Body of pancreas (tissue), 4 donors: Measurements from ENCODE around the gene INAFM1. TPM values are rescaled to one million over a fixed set of nuclear protein-coding genes. Genes with fewer than 3 reads are reported as not detected.

Experiments used
- ATAC-seq: fragments of 150-250 bp; one replicate; pipeline ENCODE4 v1.9.1; 2016
- DNase-seq, 4 donors: peaks; one replicate each; pipeline ENCODE4 v3.0.0-alpha.2; 2019
- H3K27ac ChIP-seq, 4 donors: fragments of 200-600 bp; sonication (generic); 1 replicate in 3 of 4; 2 replicates in 1 of 4; pipeline versions ENCODE4 v1.5.1 to v1.6.1; 2016 to 2019; ENCODE audit warnings: mild to moderate bottlenecking in 1 of 4, mixed read lengths in 1 of 4, moderate library complexity in 1 of 4
- H3K27me3 ChIP-seq, 2 donors: fragments of 200-600 bp; sonication (generic); one replicate each; pipeline ENCODE4 v1.6.0; 2016; ENCODE audit warnings: mild to moderate bottlenecking in 1 of 2
- H3K36me3 ChIP-seq, 2 donors: fragments of 200-600 bp; sonication (generic); replicated peaks in 1 of 2; 2 replicates each; pipeline ENCODE4 v1.5.1; 2016; ENCODE audit warnings: low read depth in 2 of 2; ENCODE audit not compliant: insufficient read depth in 1 of 2
- H3K4me1 ChIP-seq: fragments of 200-600 bp; sonication (generic); one replicate; pipeline ENCODE4 v1.6.0; 2016
- H3K4me3 ChIP-seq, 2 donors: fragments of 200-600 bp; sonication (generic); 1 replicate in 1 of 2; 2 replicates in 1 of 2; pipeline ENCODE4 v1.5.1; 2016 to 2019
- H3K9me3 ChIP-seq, 3 donors: fragments of 200-600 bp; sonication (generic); 1 replicate in 2 of 3; 2 replicates in 1 of 3; pipeline ENCODE4 v1.5.1; 2016
- CTCF ChIP-seq, 7 experiments: fragments of 450-650 bp in 4 of 7; fragments of 200-600 bp in 3 of 7; sonication (generic) in 3 of 7; IDR thresholded peaks; one replicate each; pipeline ENCODE4 v1.5.1; 2016 to 2019; ENCODE audit warnings: antibody characterized with exemption in 7 of 7
- POLR2A ChIP-seq, 3 donors: fragments of 450-650 bp; IDR thresholded peaks; one replicate each; pipeline ENCODE4 v1.6.1; 2016; ENCODE audit warnings: antibody characterized with exemption in 3 of 3, mild to moderate bottlenecking in 2 of 3
- WGBS, 2 donors: methylation state at CpG; one replicate each; pipeline ENCODE4 v1.1.5; 2017; 5-methylcytosine and 5-hydroxymethylcytosine counted together
- intact Hi-C: fragments of 100-400 bp; cut with DNase I; formaldehyde crosslinking; loops from one replicate; pipeline ENCODE4 v1.15.1; 2023
- total RNA-seq, 2 donors: library from RNA; depleted of rRNA; stranded (reverse); fragments of >200 nt; gene quantifications; one replicate each; pipeline ENCODE4 v1.1.0, GENCODE V29; 2016

INAFM1 gene
- total RNA-seq, 2 donors from 2014 or later, result 9.1 to 10.2 TPM

- DNase-seq, result no peak
- Histone ChIP-seq H3K27ac (peak overlapping the region in 1 of 4 donors; percentile 52), H3K36me3 (no peaks in the 10 kb centered on the region), H3K9me3 (no peaks in the 10 kb centered on the region), H3K4me1 (no peaks in the 10 kb centered on the region), H3K27me3 (no peaks in the 10 kb centered on the region), H3K4me3 (no peak overlapping the region)
- TF ChIP-seq CTCF (IDR thresholded peaks at IDR 0.05) (no peak), POLR2A (IDR thresholded peaks at IDR 0.05) (no peak)
- intact Hi-C loops, result no loop called here
- ATAC-seq, result no peak
- 87 to 93% methylated on average over 1 of the region's 1 CpG for WGBS, 2 donors
Observed at GRCh38 chr19:47321630-47322029, 46.9 kb downstream of the INAFM1 start.

- TF ChIP-seq CTCF (IDR thresholded peaks at IDR 0.05) (no peak), POLR2A (IDR thresholded peaks at IDR 0.05) (peak in 1 of 3 donors; percentile 25)
- Histone ChIP-seq H3K9me3 (no peaks in the 10 kb centered on the region), H3K36me3 (no peaks in the 10 kb centered on the region), H3K4me1 (no peaks in the 10 kb centered on the region), H3K4me3 (no peak overlapping the region), H3K27ac (peak overlapping the region in 1 of 4 donors; percentile 52), H3K27me3 (no peaks in the 10 kb centered on the region)
- ATAC-seq (no peak), DNase-seq (no peak)
- intact Hi-C loops, result no loop called here
- WGBS, 2 donors, result 55 to 64% methylated on average over 2 of the region's 2 CpGs
Observed at GRCh38 chr19:47322058-47322457, 47.4 kb downstream of the INAFM1 start.

- H3K9me3 ChIP-seq, result no peaks in the 10 kb centered on the region
- H3K27ac ChIP-seq, result peak overlapping the region in 2 of 4 donors; percentile 6 to 58
- intact Hi-C loops, result no loop called here
- no peaks in the 10 kb centered on the region for H3K4me1 ChIP-seq
- no peak for TF ChIP-seq CTCF (IDR thresholded peaks at IDR 0.05)
- no peak for TF ChIP-seq POLR2A (IDR thresholded peaks at IDR 0.05)
- H3K4me3 ChIP-seq, result no peak overlapping the region
- H3K27me3 ChIP-seq, result no peaks in the 10 kb centered on the region
- no peaks in the 10 kb centered on the region for H3K36me3 ChIP-seq
- ATAC-seq (no peak), DNase-seq (no peak)
- WGBS, 2 donors, result 63 to 67% methylated on average over 4 to 8 of the region's 8 CpGs
Observed at GRCh38 chr19:47323409-47323808, 48.7 kb downstream of the INAFM1 start.

- TF ChIP-seq CTCF (IDR thresholded peaks at IDR 0.05) (no peak), POLR2A (IDR thresholded peaks at IDR 0.05) (no peak)
- Histone ChIP-seq H3K9me3 (no peaks in the 10 kb centered on the region), H3K36me3 (no peaks in the 10 kb centered on the region), H3K27ac (peak overlapping the region in 2 of 4 donors; percentile 6 to 58), H3K4me1 (no peaks in the 10 kb centered on the region), H3K4me3 (no peak overlapping the region), H3K27me3 (no peaks in the 10 kb centered on the region)
- ATAC-seq, result no peak
- WGBS, 2 donors, result 73 to 77% methylated on average over 12 of the region's 12 CpGs
- DNase-seq, result peak in 1 of 4 donors; percentile 42
- intact Hi-C loops, result no loop called here
Observed at GRCh38 chr19:47323872-47324271, 49.2 kb downstream of the INAFM1 start.

- ATAC-seq, result peak; percentile 12
- intact Hi-C loops, result no loop called here
- 48 to 49% methylated on average over 6 to 9 of the region's 9 CpGs for WGBS, 2 donors
Observed at GRCh38 chr19:47324502-47324901, 49.8 kb downstream of the INAFM1 start.

More at GRCh38 chr19:47324502-47324901, 49.8 kb downstream of the INAFM1 start:
- peak overlapping the region in 1 of 4 donors; percentile 58 for H3K27ac ChIP-seq
- H3K4me1 ChIP-seq, result no peaks in the 10 kb centered on the region
- TF ChIP-seq CTCF (IDR thresholded peaks at IDR 0.05), result no peak
- TF ChIP-seq POLR2A (IDR thresholded peaks at IDR 0.05), result peak in 1 of 3 donors; percentile 43
- peak in 2 of 4 donors; percentile 13 to 74 for DNase-seq
- H3K27me3 ChIP-seq, result no peaks in the 10 kb centered on the region
- H3K9me3 ChIP-seq, result no peaks in the 10 kb centered on the region
- H3K36me3 ChIP-seq, result no peaks in the 10 kb centered on the region
- no peak overlapping the region for H3K4me3 ChIP-seq
